Keratinocyte (primary cell): ENCODE results near the gene ALAS2. TPM values are rescaled to one million over a fixed set of nuclear protein-coding genes. Genes with fewer than 3 reads are reported as not detected.
"Not testable (repeated sequence)": the region's sequence is repeated elsewhere in the genome, so short reads cannot be mapped to it uniquely, and the experiment has no call there.

Experiments used
- DNase-seq: peaks from one replicate; pipeline ENCODE4 v3.0.0-alpha.2; 2011; ENCODE audit warnings: low read depth, missing footprints, low spot score
- FAIRE-seq: peaks from 2 replicates; lab custom pipeline; 2011; peaks lifted over from hg19 to GRCh38; lab: Jason Lieb, UNC
- H2AFZ ChIP-seq: 2 replicates; pipeline ENCODE4 v1.6.0; 2012; ENCODE audit warnings: low read length, control low read depth, inconsistent platforms; ENCODE audit not compliant: control insufficient read depth
- H3K27ac ChIP-seq: 2 replicates; pipeline ENCODE4 v1.5.1; 2011; ENCODE audit warnings: low read length; ENCODE audit not compliant: control insufficient read depth, insufficient read depth
- H3K27me3 ChIP-seq: 3 replicates; pipeline ENCODE4 v1.6.0; 2011; ENCODE audit warnings: low read length; ENCODE audit not compliant: control insufficient read depth, insufficient read depth; ENCODE audit errors: extremely low read depth
- H3K36me3 ChIP-seq, 2 experiments: 2 replicates in 1 of 2; 3 replicates in 1 of 2; pipeline ENCODE4 v1.5.1; 2011; ENCODE audit warnings: low read length in 2 of 2, mild to moderate bottlenecking in 1 of 2; ENCODE audit not compliant: control insufficient read depth in 2 of 2, insufficient read depth in 2 of 2; ENCODE audit errors: extremely low read depth in 1 of 2
- H3K4me1 ChIP-seq: 3 replicates; pipeline ENCODE4 v1.5.1; 2011; ENCODE audit warnings: low read length; ENCODE audit not compliant: control insufficient read depth, insufficient read depth; ENCODE audit errors: extremely low read depth
- H3K4me2 ChIP-seq: 3 replicates; pipeline ENCODE4 v1.6.0; 2011; ENCODE audit warnings: low read depth, low read length; ENCODE audit not compliant: control insufficient read depth, insufficient read depth; ENCODE audit errors: extremely low read depth
- H3K4me3 ChIP-seq, 3 experiments: fragments of 200-600 bp in 1 of 3; sonication (generic) in 1 of 3; 2 replicates in 2 of 3; 3 replicates in 1 of 3; pipeline ENCODE4 v1.5.1; 2011 to 2016; ENCODE audit warnings: low read length in 3 of 3, mild to moderate bottlenecking in 3 of 3, control low read depth in 2 of 3, inconsistent platforms in 1 of 3, low read depth in 1 of 3, mixed read lengths in 1 of 3, mixed run types in 1 of 3, moderate library complexity in 1 of 3; ENCODE audit not compliant: control insufficient read depth in 2 of 3, insufficient read depth in 2 of 3; ENCODE audit errors: extremely low read depth in 1 of 3
- H3K79me2 ChIP-seq: 2 replicates; pipeline ENCODE4 v1.6.0; 2012; ENCODE audit warnings: low read length; ENCODE audit not compliant: control insufficient read depth, insufficient read depth
- H3K9ac ChIP-seq: 3 replicates; pipeline ENCODE4 v1.6.0; 2011; ENCODE audit warnings: low read length; ENCODE audit not compliant: control insufficient read depth, insufficient read depth; ENCODE audit errors: extremely low read depth
- H3K9me1 ChIP-seq: 3 replicates; pipeline ENCODE4 v1.6.0; 2011; ENCODE audit warnings: low read length; ENCODE audit not compliant: control insufficient read depth, insufficient read depth; ENCODE audit errors: extremely low read depth
- H3K9me3 ChIP-seq: 2 replicates; pipeline ENCODE4 v1.5.1; 2012; ENCODE audit warnings: low read depth, low read length; ENCODE audit not compliant: control insufficient read depth
- H4K20me1 ChIP-seq: 3 replicates; pipeline ENCODE4 v1.6.0; 2011; ENCODE audit warnings: low read length; ENCODE audit not compliant: control insufficient read depth, insufficient read depth; ENCODE audit errors: extremely low read depth
- CTCF ChIP-seq, 3 experiments: IDR thresholded peaks in 1 of 3; conservative IDR thresholded peaks in 1 of 3; optimal IDR thresholded peaks in 1 of 3; 2 replicates in 2 of 3; 3 replicates in 1 of 3; pipeline versions ENCODE3 to v1.5.1; 2011; ENCODE audit warnings: low read length in 3 of 3, mild to moderate bottlenecking in 3 of 3, moderate library complexity in 2 of 3, control low read depth in 1 of 3, inconsistent platforms in 1 of 3; ENCODE audit not compliant: insufficient read depth in 2 of 3; ENCODE audit errors: extremely low read depth in 1 of 3
- EZH2 ChIP-seq: IDR thresholded peaks from one replicate; pipeline ENCODE4 v1.6.1; 2012; ENCODE audit warnings: inconsistent platforms, mild to moderate bottlenecking, low read length, moderate library complexity
- dilution Hi-C: fragments of 300-500 bp; cut with MboI; formaldehyde crosslinking; loops from one replicate; pipeline ENCODE4 v1.7.0; 2020; ENCODE audit warnings: low sequenced_read_pairs; ENCODE audit not compliant: extremely low pct_ligation_motif_present
- polyA plus RNA-seq, 5 experiments: library from polyadenylated mRNA; depleted of rRNA in 3 of 5; stranded (reverse) in 3 of 5; stranded (forward) in 1 of 5; unstranded in 1 of 5; fragments of >200 nt; gene quantifications; 1 replicate in 1 of 5; 2 replicates in 3 of 5; 3 replicates in 1 of 5; pipeline versions ENCODE4 v1.2.1 to v1.2.3, GENCODE V29; 2011 to 2012; ENCODE audit warnings: missing spikeins in 2 of 5, low read depth in 1 of 5, low replicate concordance in 1 of 5

The ALAS2 gene
- polyA plus RNA-seq, 1 donor (not counting 4 experiments of a cell fraction or from before 2014, with no cell fraction given) = not detected

- Histone ChIP-seq H3K9me1 (no peaks in the 10 kb centered on the region), H4K20me1 (no peaks in the 10 kb centered on the region), H3K9me3 (no peaks in the 10 kb centered on the region), H2AFZ (no peak overlapping the region), H3K27ac (no peak overlapping the region), H3K9ac (no peak overlapping the region), H3K4me1 (no peaks in the 10 kb centered on the region), H3K4me3 (no peak overlapping the region), H3K36me3 (no peaks in the 10 kb centered on the region), H3K27me3 (no peaks in the 10 kb centered on the region), H3K79me2 (no peaks in the 10 kb centered on the region), H3K4me2 (no peak overlapping the region)
- DNase-seq (no peak), FAIRE-seq (no peak)
- dilution Hi-C loops = no loop called here
- TF ChIP-seq EZH2 (no peak), CTCF (optimal IDR thresholded peaks at IDR 0.05 in 1 of 3, IDR thresholded peaks at IDR 0.05 in 1 of 3, conservative IDR thresholded peaks at IDR 0.05 in 1 of 3; ENCODE audit: extremely low read depth in 1 of 3, insufficient read depth in 2 of 3, low read length in 3 of 3) (no peak)
Measured at GRCh38 chrX:55056820-55057674, 26.3 kb upstream of the ALAS2 start.

- H4K20me1 ChIP-seq, H3K36me3 ChIP-seq, H3K79me2 ChIP-seq, H3K4me3 ChIP-seq, H3K4me1 ChIP-seq, H3K9me1 ChIP-seq, H3K9me3 ChIP-seq, dilution Hi-C loops, H2AFZ ChIP-seq, DNase-seq, H3K4me2 ChIP-seq, FAIRE-seq, H3K9ac ChIP-seq, H3K27me3 ChIP-seq, H3K27ac ChIP-seq: not testable (repeated sequence)
Measured at GRCh38 chrX:55050599-55050998, 19.8 kb upstream of the ALAS2 start.
